Central memory CD4-positive, alpha-beta T cell (primary cell): ENCODE results near the gene SPAG8.

ENCODE experiments used
- DNase-seq: peaks from one replicate; pipeline ENCODE4 v3.0.0; 2022

Gene SPAG8

DNA sequence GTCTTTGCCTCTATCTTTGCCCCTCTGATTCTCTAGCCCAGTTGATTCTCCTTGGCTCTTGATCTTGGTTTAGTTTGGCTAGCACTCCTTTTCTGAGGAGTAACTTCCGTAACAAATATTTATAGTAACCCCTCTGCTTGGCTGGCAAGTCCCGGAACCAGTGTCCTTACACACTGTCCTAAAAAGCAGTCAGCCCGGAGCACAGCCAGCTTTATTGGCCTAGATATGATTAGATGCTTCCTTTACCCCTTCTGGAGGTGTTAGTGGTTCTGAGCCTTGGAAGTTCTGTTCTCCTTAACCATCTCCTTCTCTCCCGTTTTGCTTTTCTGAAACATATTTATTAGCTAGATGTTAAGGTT lies 41.0 kb downstream of the SPAG8 start:
- DNase-seq = no peak

GRCh38 chr9:35769763-35770162 lies 42.3 kb downstream of the SPAG8 start:
- DNase-seq = no peak

DNA sequence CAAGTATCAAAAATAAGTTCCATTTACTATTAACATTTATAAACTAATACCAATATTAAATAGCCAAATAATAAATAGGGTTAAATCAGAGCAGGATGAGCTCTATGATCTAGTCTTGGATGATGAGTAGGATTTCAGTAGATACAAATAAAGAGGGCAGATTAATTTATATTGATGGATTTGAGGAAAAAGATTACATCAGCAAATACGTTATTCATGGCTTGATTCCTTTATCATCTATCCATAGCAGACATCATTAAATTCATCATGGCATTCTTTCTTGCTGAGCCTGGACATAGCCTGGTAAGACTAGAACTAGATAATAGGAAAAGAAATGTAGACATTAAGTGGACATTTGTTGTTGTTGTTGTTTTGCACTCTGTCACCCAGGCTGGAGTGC lies 44.6 kb downstream of the SPAG8 start:
- no peak for DNase-seq

DNA sequence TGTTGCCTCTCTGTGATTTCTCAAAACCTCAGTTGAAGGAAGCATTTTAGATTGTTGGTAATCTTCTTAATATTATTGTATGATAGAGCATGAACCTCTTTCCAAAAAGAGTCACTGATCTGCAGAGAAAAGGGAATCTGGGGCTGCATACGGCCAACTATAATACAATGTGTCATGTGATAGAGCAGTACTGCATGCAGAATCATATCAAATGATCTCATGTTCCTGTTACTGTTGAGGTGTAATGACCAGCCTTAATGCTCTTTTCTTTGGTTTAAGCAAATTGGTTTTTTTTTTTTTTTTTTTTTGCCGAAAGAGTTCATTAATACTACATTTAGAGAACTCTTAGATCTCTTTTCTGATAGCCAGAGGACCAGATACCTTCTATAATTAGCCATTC lies 45.1 kb downstream of the SPAG8 start:
- no peak for DNase-seq

GRCh38 chr9:35763803-35764202 lies 48.3 kb downstream of the SPAG8 start:
- DNase-seq = no peak

DNA sequence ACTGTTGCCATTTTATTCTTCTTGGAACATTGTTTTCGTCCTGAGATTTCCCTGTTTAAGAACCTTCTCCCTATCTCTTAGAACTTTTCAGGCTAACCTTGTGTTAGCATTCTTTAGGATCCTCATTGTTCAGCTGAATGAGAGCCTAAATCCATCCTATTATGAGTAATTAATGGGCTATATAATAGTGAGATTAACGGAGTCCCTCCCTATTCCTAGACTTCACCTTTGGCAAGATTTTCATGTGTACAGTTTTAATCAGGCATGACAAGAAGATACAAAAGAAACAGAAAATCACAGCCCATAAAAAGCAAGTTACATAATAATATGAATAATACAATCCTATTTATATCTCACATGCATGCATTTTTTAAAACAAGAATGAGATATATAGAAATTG lies 48.9 kb downstream of the SPAG8 start:
- DNase-seq = no peak

DNA sequence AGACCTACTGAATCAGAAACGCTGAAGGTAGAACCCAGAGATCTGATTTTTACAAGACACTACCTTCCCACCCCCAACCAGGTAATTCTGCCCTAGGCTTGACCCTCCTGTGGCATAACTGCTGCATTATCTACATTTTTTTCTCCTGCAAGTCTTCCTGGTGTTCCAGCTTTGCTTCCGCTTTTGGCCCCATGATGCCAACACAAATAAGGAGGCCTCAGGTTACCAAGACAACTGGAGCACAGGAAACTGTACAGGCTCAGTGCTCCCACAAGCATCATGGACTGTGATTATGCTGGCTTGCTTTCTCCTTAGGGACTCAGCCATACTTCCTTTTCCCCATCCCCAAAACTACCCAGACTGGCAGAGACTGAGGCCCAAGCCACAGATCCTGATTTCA lies 51.4 kb downstream of the SPAG8 start:
- DNase-seq = no peak

GRCh38 chr9:35759795-35760194 lies 52.3 kb downstream of the SPAG8 start:
- no peak for DNase-seq
